Tibial artery (tissue), 4 donors: ENCODE results near the gene MINPP1.
A peak's percentile ranks its signal among the peaks of the same experiment; 100 is the strongest.

Source experiments
- DNase-seq, 2 donors: peaks; one replicate each; pipeline ENCODE4 v3.0.0-alpha.2; 2019
- H3K27ac ChIP-seq, 2 donors: fragments of 200-600 bp; sonication (generic) in 1 of 2; 1 replicate in 1 of 2; 2 replicates in 1 of 2; pipeline ENCODE4 v1.5.1; 2018 to 2019; ENCODE audit warnings: mild to moderate bottlenecking in 1 of 2
- H3K27me3 ChIP-seq, 2 donors: fragments of 200-600 bp; sonication (generic) in 1 of 2; one replicate each; pipeline versions ENCODE4 v1.5.1 to v1.6.0; 2016 to 2019
- H3K36me3 ChIP-seq, 3 donors: fragments of 200-600 bp; sonication (generic) in 2 of 3; one replicate each; pipeline ENCODE4 v1.5.1; 2016 to 2019; ENCODE audit warnings: mild to moderate bottlenecking in 2 of 3
- H3K4me1 ChIP-seq, 4 donors: fragments of 200-600 bp; sonication (generic) in 2 of 4; 1 replicate in 3 of 4; 2 replicates in 1 of 4; pipeline ENCODE4 v1.5.1; 2016 to 2019
- H3K4me3 ChIP-seq, 2 donors: fragments of 200-600 bp; sonication (generic) in 1 of 2; 1 replicate in 1 of 2; 2 replicates in 1 of 2; pipeline ENCODE4 v1.5.1; 2018 to 2019; ENCODE audit warnings: mild to moderate bottlenecking in 2 of 2
- H3K9me3 ChIP-seq, 3 donors: fragments of 200-600 bp; sonication (generic) in 1 of 3; one replicate each; pipeline ENCODE4 v1.5.1; 2016 to 2019
- CTCF ChIP-seq, 2 experiments: fragments of 200-600 bp in 1 of 2; fragments of 450-650 bp in 1 of 2; IDR thresholded peaks; one replicate each; pipeline ENCODE4 v1.5.1; 2017 to 2019; ENCODE audit warnings: antibody characterized with exemption in 2 of 2, mild to moderate bottlenecking in 1 of 2, moderate library complexity in 1 of 2
- intact Hi-C: fragments of 100-400 bp; cut with DNase I; formaldehyde crosslinking; loops from one replicate; pipeline ENCODE4 v1.15.0; 2023; ENCODE audit warnings: low total_unique reads

MINPP1 gene

GRCh38 chr10:87545783-87546182 is 41.1 kb downstream of the MINPP1 start:
- H3K27ac ChIP-seq, result peak overlapping the region; percentile 37 to 64
- peaks cover 0 to 6% (median 0%) of the 10 kb centered on the region in 3 donors for H3K9me3 ChIP-seq
- peaks cover 11 to 18% (median 14%) of the 10 kb centered on the region in 3 donors for H3K36me3 ChIP-seq
- TF ChIP-seq CTCF (IDR thresholded peaks at IDR 0.05), result no peak
- H3K27me3 ChIP-seq, result no peaks in the 10 kb centered on the region
- H3K4me3 ChIP-seq, result no peak overlapping the region
- intact Hi-C loops, result no loop called here
- peaks cover 0 to 65% (median 25%) of the 10 kb centered on the region in 4 donors for H3K4me1 ChIP-seq
- no peak for DNase-seq

GRCh38 chr10:87546210-87546609 is 41.5 kb downstream of the MINPP1 start:
- Histone ChIP-seq H3K36me3 (peaks cover 11 to 18% (median 14%) of the 10 kb centered on the region in 3 donors), H3K4me1 (peaks cover 0 to 65% (median 25%) of the 10 kb centered on the region in 4 donors), H3K27me3 (no peaks in the 10 kb centered on the region), H3K27ac (peak overlapping the region; percentile 37 to 64), H3K4me3 (no peak overlapping the region), H3K9me3 (peaks cover 0 to 6% (median 0%) of the 10 kb centered on the region in 3 donors)
- intact Hi-C loops, result no loop called here
- peak in 1 of 2 donors; percentile 40 for DNase-seq
- no peak for TF ChIP-seq CTCF (IDR thresholded peaks at IDR 0.05)

DNA sequence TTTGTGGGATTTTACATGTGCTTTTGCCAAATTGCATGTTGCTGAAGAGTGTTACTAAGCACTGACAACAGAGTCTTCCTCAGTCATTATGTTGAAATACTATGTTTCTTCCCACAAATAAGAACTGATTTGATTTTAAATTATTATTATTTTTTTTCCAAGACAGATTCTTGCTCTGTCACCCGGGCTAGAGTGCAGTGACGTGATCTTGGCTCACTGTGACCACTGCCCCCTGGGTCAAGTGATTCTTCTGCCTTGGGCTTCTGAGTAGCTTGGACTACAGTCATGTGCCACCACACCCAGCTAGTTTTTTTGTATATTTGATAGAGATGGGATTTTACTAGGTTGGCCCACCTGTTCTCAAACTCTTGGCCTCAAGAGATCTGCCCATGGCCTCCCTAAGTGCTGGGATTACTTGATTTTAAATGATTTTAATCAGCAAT is 42.3 kb downstream of the MINPP1 start:
- Histone ChIP-seq H3K4me1 (peaks cover 0 to 70% (median 25%) of the 10 kb centered on the region in 4 donors), H3K36me3 (peaks cover 9 to 13% (median 11%) of the 10 kb centered on the region in 3 donors), H3K27ac (peak overlapping the region; percentile 37 to 64), H3K27me3 (no peaks in the 10 kb centered on the region), H3K4me3 (no peak overlapping the region), H3K9me3 (peaks cover 0 to 6% (median 0%) of the 10 kb centered on the region in 3 donors)
- peak in 1 of 2 donors; percentile 57 for DNase-seq
- TF ChIP-seq CTCF (IDR thresholded peaks at IDR 0.05), result no peak
- intact Hi-C loops, result no loop called here

GRCh38 chr10:87547734-87548311 is 43.1 kb downstream of the MINPP1 start:
- Histone ChIP-seq H3K4me1 (peaks cover 0 to 78% (median 25%) of the 10 kb centered on the region in 4 donors), H3K4me3 (no peak overlapping the region), H3K36me3 (peaks cover 5 to 7% (median 5%) of the 10 kb centered on the region in 3 donors), H3K27ac (peak overlapping the region; percentile 37 to 64), H3K27me3 (no peaks in the 10 kb centered on the region), H3K9me3 (peaks cover 0 to 5% (median 0%) of the 10 kb centered on the region in 3 donors)
- DNase-seq, result no peak
- intact Hi-C loops, result no loop called here
- TF ChIP-seq CTCF (IDR thresholded peaks at IDR 0.05), result no peak

DNA sequence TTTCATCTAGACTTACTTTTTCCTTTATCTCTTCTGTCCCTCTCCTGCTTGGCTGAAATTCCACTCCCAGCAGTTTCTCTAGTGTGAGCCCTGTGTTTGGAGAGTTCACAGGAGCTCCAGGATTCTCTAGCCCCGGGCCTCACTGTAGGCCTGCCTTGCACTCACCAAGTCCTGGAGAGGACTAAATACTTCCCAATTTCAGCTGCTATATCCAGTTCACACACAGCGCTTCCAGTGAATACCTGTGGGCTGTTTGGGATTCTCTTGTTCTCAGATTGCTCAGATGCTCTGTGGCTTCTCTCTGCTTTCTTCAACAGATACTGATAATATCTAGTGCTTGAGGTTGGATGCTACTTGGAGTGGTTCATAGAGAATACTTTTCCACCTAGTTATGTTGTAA is 46.0 kb downstream of the MINPP1 start:
- no peak for DNase-seq
- Histone ChIP-seq H3K4me1 (peaks cover 0 to 59% (median 21%) of the 10 kb centered on the region in 4 donors), H3K4me3 (no peak overlapping the region), H3K27ac (no peak overlapping the region), H3K27me3 (no peaks in the 10 kb centered on the region), H3K9me3 (no peaks in the 10 kb centered on the region), H3K36me3 (peaks cover 0 to 5% (median 0%) of the 10 kb centered on the region in 3 donors)
- no peak for TF ChIP-seq CTCF (IDR thresholded peaks at IDR 0.05)
- intact Hi-C loops, result no loop called here
